Spinal cord (tissue), 10 donors: ENCODE measurements around the gene PCSK9. TPM values are rescaled to one million over a fixed set of nuclear protein-coding genes. Genes with fewer than 3 reads are reported as not detected.
A peak's percentile ranks its signal among the peaks of the same experiment; 100 is the strongest.

ENCODE experiments used
- DNase-seq, 6 donors: peaks; one replicate each; pipeline versions ENCODE4 v3.0.0 to v3.0.0-alpha.2; 2013 to 2015; ENCODE audit warnings: low spot score in 6 of 6, low read depth in 4 of 6
- H3K27ac ChIP-seq: one replicate; pipeline ENCODE4 v1.5.1; 2013; ENCODE audit warnings: low read depth, low read length, control low read depth
- H3K27me3 ChIP-seq: one replicate; pipeline ENCODE4 v1.6.1; 2013; ENCODE audit warnings: low read length; ENCODE audit not compliant: control insufficient read depth, insufficient read depth
- H3K36me3 ChIP-seq: one replicate; pipeline ENCODE4 v1.6.1; 2013; ENCODE audit warnings: low read length; ENCODE audit not compliant: control insufficient read depth, insufficient read depth
- H3K4me1 ChIP-seq: one replicate; pipeline ENCODE4 v1.6.1; 2013; ENCODE audit warnings: low read length; ENCODE audit not compliant: control insufficient read depth, insufficient read depth
- H3K4me3 ChIP-seq: one replicate; pipeline ENCODE4 v1.5.1; 2013; ENCODE audit warnings: low read depth, low read length, control low read depth
- H3K9me3 ChIP-seq: one replicate; pipeline ENCODE4 v1.6.1; 2013; ENCODE audit warnings: low read length; ENCODE audit not compliant: control insufficient read depth, insufficient read depth
- WGBS: methylation state at CpG from one replicate; pipeline ENCODE4 v1.1.5; 2013; ENCODE audit warnings: missing lambda C conversion rate; ENCODE audit not compliant: insufficient coverage; 5-methylcytosine and 5-hydroxymethylcytosine counted together
- polyA plus RNA-seq, 2 donors: library from polyadenylated mRNA; unstranded; fragments of 120-200 nt; gene quantifications; one replicate each; pipeline ENCODE4 v1.2.1, GENCODE V29; 2013; ENCODE audit not compliant: insufficient read length in 2 of 2
- total RNA-seq, 2 donors: library from RNA; depleted of rRNA in 1 of 2; stranded (reverse); fragments of 120-200 nt in 1 of 2; fragments of >200 nt in 1 of 2; gene quantifications; one replicate each; pipeline versions ENCODE4 v1.2.3 to v1.2.4, GENCODE V29; 2013 to 2014
- donor health status: healthy.

Gene PCSK9
- total and polyA plus RNA-seq, 4 donors, result 1.1 to 3.2 (median 1.4) TPM

DNA sequence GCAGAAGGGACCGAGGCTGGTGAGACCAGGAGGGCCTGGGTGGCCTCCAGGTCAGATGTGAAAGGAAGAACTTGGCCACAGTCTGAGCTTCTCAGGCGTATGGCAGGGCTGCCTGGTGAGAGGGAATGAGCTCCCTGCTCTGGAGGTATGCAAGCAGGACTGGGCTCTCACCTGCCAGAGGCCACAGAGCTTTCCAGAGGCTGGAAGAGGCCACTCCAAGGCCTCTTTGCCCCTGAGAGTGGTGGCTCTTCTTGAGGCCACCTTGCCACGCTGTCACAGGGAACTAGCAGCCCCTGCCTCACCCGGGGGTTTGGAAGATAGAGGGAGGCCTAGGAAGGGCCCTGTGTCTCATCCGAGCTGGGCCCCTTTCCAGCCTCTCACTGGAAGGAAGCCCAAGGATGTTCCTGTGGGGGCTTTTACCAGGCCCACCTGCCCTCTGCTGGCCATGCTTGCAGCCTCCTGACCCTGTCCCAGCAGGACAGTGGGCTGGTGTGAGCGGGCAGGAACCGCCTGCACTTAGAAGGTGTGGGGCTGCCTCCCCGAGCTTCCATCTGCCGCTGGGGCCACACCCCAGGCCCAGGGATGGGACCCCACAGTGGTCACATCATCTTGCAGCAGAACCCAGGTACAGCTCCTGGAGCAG, 10.0 kb downstream of the PCSK9 start:
- Histone ChIP-seq H3K27me3 (no peaks in the 10 kb centered on the region), H3K27ac (no peak overlapping the region), H3K4me3 (no peak overlapping the region), H3K36me3 (no peaks in the 10 kb centered on the region), H3K4me1 (peaks cover 28% of the 10 kb centered on the region), H3K9me3 (no peaks in the 10 kb centered on the region)
- WGBS, result 84% methylated on average over 8 of the region's 9 CpGs
- no peak for DNase-seq

DNA sequence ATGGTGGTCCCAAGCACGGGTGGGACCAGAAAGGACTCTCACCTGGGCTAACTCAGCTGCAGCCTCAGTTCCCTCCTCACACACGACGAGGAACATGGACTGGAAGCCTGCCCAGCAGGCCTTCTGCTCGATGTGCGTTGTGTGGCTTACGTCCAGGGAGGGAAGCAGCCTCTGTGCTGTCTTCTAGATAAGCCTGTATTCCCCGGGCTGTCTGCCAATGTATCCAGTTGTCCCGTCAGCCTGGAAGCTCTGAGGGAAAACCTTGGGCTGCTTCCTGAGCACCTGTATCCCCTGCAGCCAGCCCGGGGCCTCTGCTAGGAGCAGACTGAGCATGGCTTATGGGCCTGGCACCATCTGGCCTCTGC, 10.5 kb downstream of the PCSK9 start:
- DNase-seq, result peak in 2 of 6 donors; percentile 53 to 95
- Histone ChIP-seq H3K4me1 (peaks cover 28% of the 10 kb centered on the region), H3K27me3 (no peaks in the 10 kb centered on the region), H3K9me3 (no peaks in the 10 kb centered on the region), H3K36me3 (no peaks in the 10 kb centered on the region), H3K27ac (no peak overlapping the region), H3K4me3 (no peak overlapping the region)
- 63% methylated on average over 9 of the region's 9 CpGs for WGBS

DNA sequence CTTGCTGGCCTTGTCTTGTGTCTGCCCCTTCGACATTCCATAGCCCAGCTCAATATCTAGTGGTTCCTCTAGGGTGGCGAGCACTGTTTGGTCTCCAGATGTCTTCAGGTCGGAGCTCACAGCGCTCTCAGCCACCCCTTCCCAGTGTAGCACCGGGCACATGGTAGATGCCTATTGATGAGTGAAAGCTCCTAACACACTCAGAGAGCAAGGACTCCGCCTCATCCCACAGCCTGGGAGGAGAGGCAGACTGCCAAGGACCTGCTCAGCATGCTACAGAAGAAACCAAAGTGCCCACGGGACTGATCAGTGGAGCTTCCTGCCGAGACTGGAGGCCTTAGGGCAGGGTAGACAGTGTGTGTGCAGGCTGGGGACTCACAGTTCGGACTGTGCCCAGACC, 10.9 kb downstream of the PCSK9 start:
- no peaks in the 10 kb centered on the region for H3K27me3 ChIP-seq
- no peak overlapping the region for H3K4me3 ChIP-seq
- peaks cover 28% of the 10 kb centered on the region for H3K4me1 ChIP-seq
- H3K9me3 ChIP-seq, result no peaks in the 10 kb centered on the region
- H3K27ac ChIP-seq, result no peak overlapping the region
- peak in 3 of 6 donors; percentile 26 to 80 (median 66) for DNase-seq
- WGBS, result 50% methylated on average over 4 of the region's 9 CpGs
- H3K36me3 ChIP-seq, result no peaks in the 10 kb centered on the region

DNA sequence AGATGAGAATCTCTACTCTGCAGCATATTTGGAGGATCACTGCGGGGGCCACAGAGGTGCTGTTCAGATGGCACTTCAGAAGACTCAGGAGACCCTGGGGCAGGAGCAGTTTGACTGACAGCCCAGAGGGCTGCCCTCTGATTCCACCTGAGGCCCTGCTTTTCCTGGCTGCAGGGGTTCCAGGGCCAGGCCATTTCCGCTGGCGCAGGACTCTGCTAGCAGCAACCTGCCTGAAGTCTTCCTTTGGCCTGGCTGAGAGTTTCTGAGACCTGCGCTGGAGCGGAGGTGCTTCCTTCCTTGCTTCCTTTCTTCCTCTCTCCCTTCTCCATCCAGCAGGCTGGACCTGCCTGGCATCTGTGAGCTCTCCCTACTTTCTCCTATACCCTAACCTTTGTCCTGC, 11.8 kb downstream of the PCSK9 start:
- WGBS, result 92% methylated on average over 5 of the region's 5 CpGs
- no peak for DNase-seq
- no peaks in the 10 kb centered on the region for H3K9me3 ChIP-seq
- H3K27ac ChIP-seq, result no peak overlapping the region
- H3K27me3 ChIP-seq, result no peaks in the 10 kb centered on the region
- H3K36me3 ChIP-seq, result no peaks in the 10 kb centered on the region
- no peak overlapping the region for H3K4me3 ChIP-seq
- H3K4me1 ChIP-seq, result peaks cover 28% of the 10 kb centered on the region

DNA sequence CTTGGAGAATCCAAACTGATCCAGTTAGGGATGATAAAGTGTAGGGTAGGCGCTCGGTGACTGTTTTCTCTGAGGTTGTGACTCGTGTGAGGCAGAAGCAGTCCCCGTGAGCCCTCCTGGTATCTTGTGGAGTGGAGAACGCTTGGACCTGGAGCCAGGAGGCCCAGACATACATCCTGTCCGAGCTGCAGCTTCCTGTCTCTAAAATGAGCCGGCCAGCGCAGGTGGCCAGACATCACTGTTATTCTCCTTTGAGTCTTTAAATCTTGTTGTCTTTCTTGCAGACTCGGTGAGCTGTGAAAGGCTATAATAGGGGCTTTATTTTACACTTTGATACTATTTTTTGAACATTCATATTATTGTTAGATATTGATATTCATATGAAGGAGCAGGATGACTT, 12.3 kb downstream of the PCSK9 start:
- DNase-seq, result no peak
- Histone ChIP-seq H3K4me1 (peaks cover 28% of the 10 kb centered on the region), H3K9me3 (no peaks in the 10 kb centered on the region), H3K27ac (no peak overlapping the region), H3K4me3 (no peak overlapping the region), H3K27me3 (no peaks in the 10 kb centered on the region), H3K36me3 (peaks cover 2% of the 10 kb centered on the region)
- WGBS, result 82% methylated on average over 6 of the region's 9 CpGs

DNA sequence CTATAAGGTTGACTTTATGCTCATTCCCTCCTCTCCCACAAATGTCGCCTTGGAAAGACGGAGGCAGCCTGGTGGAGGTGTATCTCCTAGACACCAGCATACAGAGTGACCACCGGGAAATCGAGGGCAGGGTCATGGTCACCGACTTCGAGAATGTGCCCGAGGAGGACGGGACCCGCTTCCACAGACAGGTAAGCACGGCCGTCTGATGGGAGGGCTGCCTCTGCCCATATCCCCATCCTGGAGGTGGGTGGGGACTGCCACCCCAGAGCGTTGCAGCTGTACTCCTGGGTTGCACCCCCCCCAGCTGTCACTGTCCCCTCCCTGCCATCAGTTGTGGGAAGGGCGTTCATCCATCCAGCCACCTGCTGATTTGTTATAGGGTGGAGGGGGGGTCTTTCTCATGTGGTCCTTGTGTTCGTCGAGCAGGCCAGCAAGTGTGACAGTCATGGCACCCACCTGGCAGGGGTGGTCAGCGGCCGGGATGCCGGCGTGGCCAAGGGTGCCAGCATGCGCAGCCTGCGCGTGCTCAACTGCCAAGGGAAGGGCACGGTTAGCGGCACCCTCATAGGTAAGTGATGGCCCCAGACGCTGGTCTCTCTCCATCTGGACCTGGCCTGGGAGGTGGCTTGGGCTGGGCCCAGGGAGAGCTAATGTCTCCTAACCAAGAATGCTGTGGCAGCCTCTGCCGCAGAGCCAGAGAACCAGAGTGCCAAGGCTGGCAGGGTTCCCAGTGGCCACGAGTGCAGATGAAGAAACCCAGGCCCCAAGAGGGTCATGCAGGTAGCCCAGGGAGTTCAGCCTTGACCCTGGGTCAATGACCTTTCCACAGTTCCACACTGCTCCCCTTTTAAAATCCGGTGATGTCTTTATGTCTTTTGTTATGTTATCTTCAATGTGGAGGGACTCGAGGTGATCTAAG, 13.1 kb downstream of the PCSK9 start:
- Histone ChIP-seq H3K36me3 (peaks cover 3% of the 10 kb centered on the region), H3K9me3 (no peaks in the 10 kb centered on the region), H3K4me1 (peaks cover 28% of the 10 kb centered on the region), H3K27me3 (no peaks in the 10 kb centered on the region), H3K27ac (no peak overlapping the region), H3K4me3 (no peak overlapping the region)
- WGBS, result 90% methylated on average over 23 of the region's 29 CpGs
- no peak for DNase-seq

DNA sequence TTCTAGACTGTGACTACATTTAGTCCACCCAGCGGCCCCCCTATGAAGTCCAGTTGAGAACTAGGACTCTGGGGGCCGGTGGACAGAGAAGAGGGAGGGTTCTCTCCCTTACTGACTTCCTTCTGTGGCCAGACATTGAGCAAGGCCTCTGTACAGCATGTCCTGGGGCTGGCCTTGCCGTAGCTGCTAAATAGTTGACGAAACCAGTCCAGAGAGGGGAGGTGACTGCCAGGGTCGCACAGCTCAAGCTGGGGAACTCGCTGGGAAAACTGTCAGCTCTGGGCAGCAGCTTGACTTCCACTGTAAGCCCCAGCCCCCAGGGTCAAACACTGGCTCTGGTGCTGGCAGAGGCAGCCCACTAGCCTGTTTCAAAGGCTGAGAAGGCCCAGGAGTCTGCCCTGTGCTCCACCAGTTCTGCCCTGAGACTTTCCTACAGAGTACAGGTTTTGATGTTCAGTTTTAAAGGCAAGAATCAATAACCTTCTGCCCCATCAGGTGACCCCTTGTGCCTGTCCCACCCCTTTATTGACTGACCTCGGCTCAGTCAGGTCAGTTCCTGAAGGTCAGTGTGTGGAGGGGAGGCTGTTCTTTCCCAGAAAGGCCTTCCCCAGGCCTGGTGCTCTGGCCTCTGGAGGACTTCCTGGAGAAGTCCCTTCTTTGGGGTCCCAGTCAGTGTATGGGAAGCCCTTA, 14.1 kb downstream of the PCSK9 start:
- whole genome bisulfite sequencing, result 83% methylated on average over 7 of the region's 7 CpGs
- Histone ChIP-seq H3K4me3 (no peak overlapping the region), H3K27ac (no peak overlapping the region), H3K4me1 (peaks cover 28% of the 10 kb centered on the region), H3K9me3 (no peaks in the 10 kb centered on the region), H3K36me3 (peaks cover 3% of the 10 kb centered on the region), H3K27me3 (no peaks in the 10 kb centered on the region)
- no peak for DNase-seq

DNA sequence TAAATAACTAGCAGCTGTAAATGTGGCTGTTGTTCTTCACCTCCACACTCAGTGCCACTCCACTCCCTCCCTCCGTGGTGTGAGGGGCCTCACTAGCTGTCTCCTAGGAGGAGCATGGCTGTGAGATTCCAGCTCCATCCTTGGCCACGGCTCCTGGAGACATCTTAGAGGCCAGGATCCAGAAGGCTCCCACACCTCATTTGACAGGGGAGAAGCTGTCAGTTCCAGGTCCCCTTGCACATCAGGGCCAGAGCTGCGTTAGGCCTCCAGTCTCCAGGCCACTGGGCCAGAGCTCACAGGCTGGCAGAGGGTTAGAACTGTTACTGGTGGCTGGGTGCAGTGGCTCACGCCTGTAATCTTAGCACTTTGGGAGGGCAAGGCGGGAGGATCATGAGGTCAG, 15.0 kb downstream of the PCSK9 start:
- Histone ChIP-seq H3K36me3 (peaks cover 3% of the 10 kb centered on the region), H3K4me1 (peaks cover 22% of the 10 kb centered on the region), H3K27ac (no peak overlapping the region), H3K9me3 (no peaks in the 10 kb centered on the region), H3K27me3 (no peaks in the 10 kb centered on the region), H3K4me3 (no peak overlapping the region)
- DNase-seq, result no peak
- 90% methylated on average over 5 of the region's 5 CpGs for WGBS

DNA sequence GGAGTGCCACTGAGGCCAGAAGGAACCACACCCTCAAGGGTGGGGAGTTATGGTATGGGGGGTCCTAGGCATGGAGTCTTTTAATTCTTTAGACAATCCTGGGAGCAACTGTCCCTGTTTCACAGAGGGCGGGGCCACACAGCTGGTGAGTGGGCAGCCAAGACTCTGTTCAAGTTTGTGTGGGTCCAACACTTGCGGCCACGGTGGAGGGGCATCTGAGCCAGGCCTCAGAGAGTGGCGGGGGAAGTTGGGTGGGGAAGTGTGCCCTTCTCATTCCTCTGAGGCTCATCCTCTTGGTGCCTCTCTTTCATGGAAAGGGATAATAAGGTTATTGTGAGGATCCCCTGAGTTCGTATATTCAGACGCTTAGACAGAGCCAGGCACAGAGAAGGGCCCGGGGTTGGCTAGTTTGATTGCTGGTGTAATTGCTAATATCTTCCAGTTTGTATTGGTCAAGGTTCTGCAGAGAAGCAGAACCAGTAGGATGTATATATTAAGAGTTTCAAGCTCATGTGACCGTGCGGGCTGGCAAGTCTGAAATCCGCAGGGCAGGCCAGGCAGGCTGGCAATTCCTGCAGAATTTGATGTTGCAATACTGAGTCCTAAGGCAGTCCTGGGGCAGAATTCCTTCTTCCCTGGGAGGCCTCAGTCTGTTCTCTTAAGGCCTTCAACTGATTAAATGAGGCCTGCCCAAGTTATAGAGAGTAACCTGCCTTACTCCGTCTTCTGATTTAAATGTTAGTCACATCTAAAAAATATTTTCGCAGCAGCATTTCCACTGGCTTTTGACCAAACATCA, 15.9 kb downstream of the PCSK9 start:
- Histone ChIP-seq H3K4me1 (peaks cover 13% of the 10 kb centered on the region), H3K9me3 (no peaks in the 10 kb centered on the region), H3K4me3 (no peak overlapping the region), H3K27me3 (no peaks in the 10 kb centered on the region), H3K36me3 (peaks cover 3% of the 10 kb centered on the region), H3K27ac (no peak overlapping the region)
- DNase-seq, result no peak
- 86% methylated on average over 10 of the region's 12 CpGs for WGBS
